Fibroblast of lung (primary cell): ENCODE results near the gene PRAMEF1. TPM values are rescaled to one million over a fixed set of nuclear protein-coding genes. Genes with fewer than 3 reads are reported as not detected.

Experiments used
- polyA plus RNA-seq, 2 donors: library from polyadenylated mRNA; depleted of rRNA in 1 of 2; stranded (reverse) in 1 of 2; unstranded in 1 of 2; fragments of >200 nt; gene quantifications; 2 replicates each; pipeline ENCODE4 v1.2.1, GENCODE V29; 2011 to 2012; ENCODE audit warnings: missing spikeins in 1 of 2
- total RNA-seq: library from RNA; depleted of rRNA; stranded (reverse); fragments of >200 nt; gene quantifications from 2 replicates; pipeline ENCODE4 v1.2.1, GENCODE V29; 2014

Gene PRAMEF1
- total and polyA plus RNA-seq, 2 donors (not counting 1 experiment from before 2014, with no cell fraction given) = not detected

Other genes starting within 250 kb of the PRAMEF1 start
- 36.8 and 68.1 TPM in 2 replicates for gene DHRS3, start 173.2 kb upstream of the PRAMEF1 start, total RNA-seq
- 8.4 and 14.1 TPM in 2 replicates for gene DHRS3, start 173.2 kb upstream of the PRAMEF1 start, polyA plus RNA-seq
- gene AADACL4, start 147.3 kb upstream of the PRAMEF1 start, total RNA-seq = not detected in 2 replicates
- not detected in 2 replicates for gene AADACL4, start 147.3 kb upstream of the PRAMEF1 start, polyA plus RNA-seq
- not detected in 2 replicates for gene AADACL3, start 75.3 kb upstream of the PRAMEF1 start, total RNA-seq
- gene AADACL3, start 75.3 kb upstream of the PRAMEF1 start, polyA plus RNA-seq = not detected in 2 replicates
- gene CFAP107, start 45.2 kb upstream of the PRAMEF1 start, total RNA-seq = under 0.01 TPM in 1 of 2 replicates, not detected in the other
- not detected in 2 replicates for gene CFAP107, start 45.2 kb upstream of the PRAMEF1 start, polyA plus RNA-seq
- not detected in 2 replicates for gene PRAMEF12, start 17.7 kb upstream of the PRAMEF1 start, total RNA-seq
- not detected in 2 replicates for gene PRAMEF12, start 17.7 kb upstream of the PRAMEF1 start, polyA plus RNA-seq
- gene PRAMEF11, start 40.0 kb downstream of the PRAMEF1 start, total RNA-seq = not detected in 2 replicates
- not detected in 2 replicates for gene PRAMEF11, start 40.0 kb downstream of the PRAMEF1 start, polyA plus RNA-seq
- not detected in 2 replicates for gene HNRNPCL1, start 57.3 kb downstream of the PRAMEF1 start, total RNA-seq
- not detected in 2 replicates for gene HNRNPCL1, start 57.3 kb downstream of the PRAMEF1 start, polyA plus RNA-seq
- gene PRAMEF2, start 65.7 kb downstream of the PRAMEF1 start, total RNA-seq = not detected in 2 replicates
- gene PRAMEF2, start 65.7 kb downstream of the PRAMEF1 start, polyA plus RNA-seq = not detected in 2 replicates
- not detected in 2 replicates for gene PRAMEF4, start 94.8 kb downstream of the PRAMEF1 start, total RNA-seq
- not detected in 2 replicates for gene PRAMEF4, start 94.8 kb downstream of the PRAMEF1 start, polyA plus RNA-seq
- gene PRAMEF10, start 106.9 kb downstream of the PRAMEF1 start, total RNA-seq = not detected in 2 replicates
- gene PRAMEF10, start 106.9 kb downstream of the PRAMEF1 start, polyA plus RNA-seq = not detected in 2 replicates
- not detected in 2 replicates for gene PRAMEF7, start 125.2 kb downstream of the PRAMEF1 start, total RNA-seq
- gene PRAMEF7, start 125.2 kb downstream of the PRAMEF1 start, polyA plus RNA-seq = not detected in 2 replicates
- gene PRAMEF6, start 156.2 kb downstream of the PRAMEF1 start, total RNA-seq = not detected in 2 replicates
- not detected in 2 replicates for gene PRAMEF6, start 156.2 kb downstream of the PRAMEF1 start, polyA plus RNA-seq